Hippocampal formation (tissue), 2 donors: ENCODE data around the gene DIDO1.

Experiments used
- DNase-seq, 2 donors: peaks; one replicate each; lab custom pipeline; 2025; lab: John Stamatoyannopoulos, UW

DIDO1 gene

DNA sequence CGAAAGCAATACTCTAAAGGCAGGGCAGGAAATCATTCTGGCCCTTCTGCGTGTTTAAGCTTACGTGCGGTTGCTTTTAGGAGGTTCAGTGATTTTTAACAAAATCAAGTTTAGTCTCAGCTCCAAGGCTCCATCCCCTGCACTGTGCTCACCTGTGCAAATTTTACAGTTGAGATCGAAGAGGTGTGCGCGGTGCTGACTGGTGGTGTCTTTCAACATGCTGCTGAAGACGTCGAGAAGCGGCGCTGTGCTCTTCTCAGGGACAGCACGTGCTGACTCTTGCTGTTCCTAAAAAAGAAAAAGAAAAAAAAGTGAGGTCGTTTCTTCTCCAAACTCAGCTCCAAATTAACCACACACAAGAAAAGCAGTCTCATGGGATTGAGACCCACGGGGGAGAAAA lies 32.0 kb downstream of the DIDO1 start:
- DNase-seq: no peak

- DNase-seq: no peak
Observed at GRCh38 chr20:62893700-62894099, 32.6 kb downstream of the DIDO1 start.

GRCh38 chr20:62892348-62893304 lies 33.7 kb downstream of the DIDO1 start:
- no peak for DNase-seq

DNA sequence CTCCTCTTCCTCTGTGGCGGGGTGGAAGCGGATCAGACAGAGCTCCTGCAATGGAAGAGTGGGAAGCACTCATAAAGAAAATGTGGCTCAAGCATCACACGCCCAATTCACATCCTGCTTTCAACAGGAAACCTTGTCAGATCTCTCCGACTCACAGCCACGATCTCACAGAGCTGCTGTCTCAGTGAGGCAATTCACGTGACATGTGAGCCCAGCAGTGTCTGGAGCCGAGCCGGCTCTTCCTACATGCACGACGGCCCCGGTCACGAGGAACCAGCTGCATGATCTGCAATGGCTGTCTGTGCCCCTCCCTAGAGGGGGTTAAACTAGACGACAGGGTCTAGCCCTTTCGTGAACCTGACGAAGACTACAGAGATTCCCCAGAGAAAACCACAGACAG lies 35.2 kb downstream of the DIDO1 start:
- DNase-seq: no peak

DNA sequence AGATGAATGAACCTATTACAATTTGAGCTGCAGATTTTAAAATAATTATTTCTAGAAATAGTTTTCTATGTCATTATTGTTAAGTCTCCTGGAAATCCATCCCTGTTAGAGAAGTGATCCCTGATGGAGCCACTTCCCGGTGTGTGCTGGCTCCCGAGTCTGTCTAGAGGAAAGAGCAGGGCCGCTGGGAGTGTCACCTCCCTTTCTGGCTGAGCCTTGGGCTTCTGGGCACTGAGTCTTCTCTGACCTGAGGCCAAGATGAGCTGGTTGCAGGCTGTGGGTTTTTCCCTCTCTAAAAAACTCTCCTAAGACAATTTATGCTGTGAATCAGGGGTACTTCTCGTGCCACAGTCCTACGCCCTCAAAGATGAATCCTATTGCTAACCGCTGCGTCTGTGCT lies 35.9 kb downstream of the DIDO1 start:
- no peak for DNase-seq

DNA sequence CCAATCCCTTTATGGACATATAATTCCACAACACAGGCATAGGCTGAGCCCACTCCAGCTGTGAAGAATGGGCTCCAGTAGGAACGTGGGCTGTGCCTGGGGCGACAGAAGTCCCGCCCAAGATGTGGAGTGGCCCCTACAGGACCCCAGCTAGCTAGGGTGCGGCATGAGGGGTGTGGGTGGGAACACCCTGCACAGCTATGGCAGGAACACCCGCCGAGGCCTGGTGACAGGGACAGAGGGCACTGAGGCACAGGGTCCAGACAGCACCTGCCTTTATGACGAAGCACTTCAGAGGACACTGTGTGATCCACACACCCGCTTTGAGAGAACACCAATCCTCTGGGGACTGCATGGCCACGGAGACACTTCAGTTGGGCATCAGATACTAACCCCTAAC lies 36.4 kb downstream of the DIDO1 start:
- no peak for DNase-seq

GRCh38 chr20:62889411-62889810 lies 36.9 kb downstream of the DIDO1 start:
- DNase-seq: no peak

DNA sequence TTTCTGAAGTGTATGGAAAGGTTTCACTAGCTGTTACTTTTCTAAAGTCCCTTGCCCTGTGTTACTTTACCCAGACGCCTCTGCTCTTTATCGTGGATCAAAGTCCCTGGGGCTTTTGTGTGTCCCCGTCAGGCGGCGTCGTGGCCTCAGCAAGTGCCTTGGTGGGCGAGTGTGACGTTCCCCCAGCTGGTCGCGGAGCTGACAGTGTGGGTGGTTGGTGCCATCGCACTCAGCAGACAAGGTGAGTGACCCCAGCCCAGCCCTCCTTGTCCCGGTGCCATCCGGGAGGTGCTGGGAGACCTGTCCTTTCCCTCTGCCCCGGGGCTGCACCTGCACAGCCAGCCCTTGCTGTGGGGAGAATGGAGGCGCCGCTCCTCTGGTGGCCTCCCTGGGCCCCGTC lies 37.4 kb downstream of the DIDO1 start:
- DNase-seq: no peak

GRCh38 chr20:62888406-62888805 lies 37.9 kb downstream of the DIDO1 start:
- no peak for DNase-seq

- DNase-seq: no peak
Observed at GRCh38 chr20:62887860-62888239, 38.5 kb downstream of the DIDO1 start.

- DNase-seq: no peak
Observed at GRCh38 chr20:62887152-62887859, 39.0 kb downstream of the DIDO1 start.

- DNase-seq: no peak
Observed at GRCh38 chr20:62886709-62887058, 39.6 kb downstream of the DIDO1 start.

DNA sequence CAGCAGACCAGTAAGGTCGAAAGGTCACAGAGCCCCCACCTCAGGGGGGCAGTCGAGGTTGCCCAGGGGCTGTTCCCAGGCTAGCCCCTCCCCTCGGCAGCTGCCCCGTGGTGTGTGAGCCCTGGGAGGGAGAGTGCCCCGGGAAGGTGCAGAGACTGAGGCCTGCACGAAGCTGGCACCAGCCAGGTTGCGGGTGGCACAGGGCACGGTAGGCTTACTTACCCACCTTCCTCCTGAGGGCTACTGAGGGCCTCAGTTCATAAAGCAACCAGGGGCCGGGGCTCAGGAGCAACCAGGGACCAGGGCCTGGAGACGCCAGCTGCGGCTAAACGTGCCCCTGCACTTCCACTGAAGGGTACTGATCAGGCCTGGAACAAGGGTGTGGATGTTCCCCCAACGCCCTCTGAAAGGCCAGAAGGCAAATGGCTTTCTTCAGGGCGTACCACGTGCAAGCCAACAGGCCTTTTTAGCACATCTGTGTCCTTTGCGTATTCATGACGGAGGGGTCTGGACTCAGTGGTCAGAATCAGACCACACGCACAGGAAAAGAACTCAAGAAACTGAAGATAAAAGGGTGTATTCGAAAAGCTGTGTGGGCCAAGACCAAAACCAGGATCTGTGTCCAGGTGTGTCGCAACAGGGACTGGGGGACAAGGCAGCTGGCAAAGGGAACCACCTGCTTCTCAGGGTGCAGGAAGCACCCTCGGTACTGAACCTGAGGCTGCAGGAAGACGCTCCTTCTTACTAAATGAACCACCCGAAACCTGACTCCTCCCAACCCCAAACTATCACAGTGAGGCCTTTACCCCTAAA lies 40.2 kb downstream of the DIDO1 start:
- DNase-seq: no peak

DNA sequence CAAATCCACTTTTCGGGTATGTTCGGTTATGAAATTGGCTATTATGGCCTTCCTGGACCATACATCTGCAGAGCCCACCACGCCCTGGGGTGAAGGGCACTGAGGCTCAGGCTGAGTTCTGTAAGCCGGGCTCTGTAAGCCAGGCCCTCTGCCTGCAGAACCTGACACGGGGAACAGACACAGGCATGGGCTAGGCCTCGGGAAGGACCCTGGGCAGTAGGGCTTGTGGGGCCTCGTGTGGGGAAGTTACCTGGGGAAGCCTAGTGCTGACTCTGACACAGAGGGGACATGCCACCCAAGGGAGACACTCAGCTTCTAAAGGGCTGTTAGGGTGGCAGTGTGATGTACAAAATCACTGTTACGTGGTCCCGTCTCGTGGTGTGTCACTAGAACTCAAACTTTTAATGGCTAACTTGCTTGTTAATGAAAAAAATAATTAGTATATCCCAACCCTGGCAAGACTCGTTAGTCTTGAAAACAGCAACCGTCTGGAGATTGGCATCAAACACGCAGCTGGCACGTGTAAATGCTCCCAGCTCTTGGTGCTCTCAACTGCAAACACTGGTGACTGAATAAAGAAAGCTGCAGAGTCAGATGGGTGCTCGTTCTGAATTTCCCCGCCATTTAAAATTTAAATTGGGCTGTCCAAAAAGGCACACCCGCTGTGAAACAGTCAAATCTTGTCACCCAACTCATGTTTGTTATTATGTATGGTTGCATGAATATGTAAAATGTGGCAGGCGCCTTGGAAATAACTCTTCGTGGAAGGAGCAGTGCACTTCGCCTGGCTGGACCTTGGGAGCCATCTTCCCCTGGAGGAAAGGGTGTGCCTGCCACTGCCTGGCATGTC lies 41.0 kb downstream of the DIDO1 start:
- DNase-seq: no peak

DNA sequence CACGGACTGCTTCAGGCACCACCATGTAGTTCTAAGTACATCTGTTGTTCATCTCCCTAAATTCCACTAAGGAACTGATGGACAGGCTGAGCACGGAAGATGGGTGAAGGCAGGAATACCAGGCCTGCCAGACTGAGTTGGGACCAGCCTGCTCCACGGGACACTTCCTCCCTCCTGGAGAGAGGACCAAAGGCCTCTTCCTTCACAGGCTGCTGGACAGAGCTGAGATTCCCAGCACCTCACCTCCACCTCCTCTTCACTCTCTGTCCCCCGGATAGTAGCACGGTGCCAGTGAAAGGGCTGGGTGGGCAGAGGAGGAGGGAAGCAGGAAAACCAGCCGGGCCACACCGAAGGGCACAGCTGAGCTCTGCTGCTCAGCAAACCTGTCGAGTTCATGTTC lies 41.7 kb downstream of the DIDO1 start:
- DNase-seq: no peak

GRCh38 chr20:62882426-62882825 lies 43.9 kb downstream of the DIDO1 start:
- DNase-seq: no peak

GRCh38 chr20:62881662-62882395 lies 44.5 kb downstream of the DIDO1 start:
- no peak for DNase-seq

- no peak for DNase-seq
Observed at GRCh38 chr20:62880935-62881661, 45.2 kb downstream of the DIDO1 start.

DNA sequence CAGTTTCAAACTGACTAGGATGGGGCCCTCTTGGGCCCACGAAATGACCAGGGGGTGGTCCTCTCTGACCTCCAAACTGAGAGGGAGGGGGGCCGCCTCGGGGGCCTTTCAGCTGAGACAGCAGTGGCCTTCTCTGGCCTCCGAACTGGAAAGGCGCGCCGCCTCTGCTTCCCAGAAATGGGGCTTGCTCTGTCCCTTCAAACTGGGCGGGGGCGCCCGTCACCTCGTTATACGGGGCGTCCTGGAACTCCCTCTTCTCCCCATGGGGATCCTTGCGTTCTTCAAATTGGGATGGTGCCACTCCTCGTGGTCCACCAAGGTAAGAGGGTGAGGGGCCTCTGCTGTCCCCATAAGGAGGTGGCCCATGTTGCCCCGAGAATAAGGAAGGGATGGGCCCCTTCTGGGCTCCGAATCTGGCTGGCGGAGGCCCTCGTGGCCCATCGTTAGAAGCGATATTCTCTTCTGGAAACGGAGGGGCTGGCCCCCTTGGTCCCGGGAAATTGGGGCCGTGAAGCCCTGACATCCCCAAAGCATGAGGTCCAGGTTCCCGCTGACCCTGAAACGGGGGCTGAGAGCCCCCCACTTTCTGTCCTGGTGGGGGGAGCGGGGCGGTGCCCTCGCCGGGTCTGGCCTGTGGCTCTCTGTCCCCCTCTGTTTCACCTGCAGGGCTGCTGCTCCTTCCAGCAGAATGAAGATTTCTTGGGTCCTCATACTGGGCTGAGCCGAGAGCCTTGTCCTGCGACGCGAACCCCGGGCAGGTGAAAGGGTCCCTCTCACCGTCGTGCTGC lies 46.0 kb downstream of the DIDO1 start:
- no peak for DNase-seq
